H9 (cell line): ENCODE data around the gene SPOP. TPM values are rescaled to one million over a fixed set of nuclear protein-coding genes. Genes with fewer than 3 reads are reported as not detected.

Experiments used
- DNase-seq: peaks from one replicate; pipeline ENCODE4 v3.0.0-alpha.2; 2017
- H2AFZ ChIP-seq: one replicate; pipeline ENCODE4 v1.6.1; 2013; ENCODE audit warnings: mild to moderate bottlenecking, low read length, control low read depth, moderate library complexity
- H2AK5ac ChIP-seq: 2 replicates; pipeline ENCODE4 v1.6.1; 2013; ENCODE audit warnings: low read length, control low read depth, mixed read lengths; ENCODE audit not compliant: insufficient read length
- H2BK120ac ChIP-seq: one replicate; pipeline ENCODE4 v1.6.1; 2013; ENCODE audit warnings: low read depth, mild to moderate bottlenecking, low read length, control low read depth, inconsistent platforms; ENCODE audit not compliant: poor library complexity, severe bottlenecking
- H2BK12ac ChIP-seq: 2 replicates; pipeline ENCODE4 v1.6.1; 2013; ENCODE audit warnings: low read length, control low read depth, mixed read lengths, low read depth; ENCODE audit not compliant: insufficient read length
- H2BK15ac ChIP-seq: 2 replicates; pipeline ENCODE4 v1.6.1; 2013; ENCODE audit warnings: low read depth, low read length, control low read depth
- H2BK20ac ChIP-seq: one replicate; pipeline ENCODE4 v1.6.1; 2013; ENCODE audit warnings: low read depth, mild to moderate bottlenecking, low read length, control low read depth, inconsistent platforms; ENCODE audit not compliant: poor library complexity, severe bottlenecking
- H2BK5ac ChIP-seq: 2 replicates; pipeline ENCODE4 v1.6.1; 2013; ENCODE audit warnings: low read length, control low read depth, mixed read lengths; ENCODE audit not compliant: insufficient read length
- H3K14ac ChIP-seq: 2 replicates; pipeline ENCODE4 v1.6.1; 2013; ENCODE audit warnings: low read length, control low read depth; ENCODE audit not compliant: insufficient read depth
- H3K18ac ChIP-seq: 2 replicates; pipeline ENCODE4 v1.6.1; 2013; ENCODE audit warnings: low read depth, mild to moderate bottlenecking, mixed read lengths, low read length, control low read depth; ENCODE audit not compliant: insufficient read length
- H3K23ac ChIP-seq: 2 replicates; pipeline ENCODE4 v1.6.1; 2013; ENCODE audit warnings: low read length, control low read depth, mixed read lengths, low read depth; ENCODE audit not compliant: insufficient read length
- H3K23me2 ChIP-seq: 2 replicates; pipeline ENCODE4 v1.6.1; 2013; ENCODE audit warnings: low read depth, mild to moderate bottlenecking, mixed read lengths, low read length, control low read depth; ENCODE audit not compliant: insufficient read length, poor library complexity, severe bottlenecking
- H3K27ac ChIP-seq: 2 replicates; pipeline ENCODE4 v1.5.1; 2013; ENCODE audit warnings: low read length, control low read depth, mixed read lengths, low read depth; ENCODE audit not compliant: insufficient read length
- H3K27me3 ChIP-seq: 2 replicates; pipeline ENCODE4 v1.6.1; 2013; ENCODE audit warnings: low read length, control low read depth, inconsistent platforms; ENCODE audit not compliant: insufficient read depth
- H3K4ac ChIP-seq: 2 replicates; pipeline ENCODE4 v1.6.1; 2013; ENCODE audit warnings: low read depth, mild to moderate bottlenecking, control low read depth, inconsistent platforms, low read length, moderate library complexity
- H3K4me1 ChIP-seq: 2 replicates; pipeline ENCODE4 v1.6.1; 2013; ENCODE audit warnings: low read length, control low read depth, inconsistent platforms; ENCODE audit not compliant: insufficient read depth
- H3K4me2 ChIP-seq: 2 replicates; pipeline ENCODE4 v1.6.1; 2013; ENCODE audit warnings: low read length, control low read depth, mixed read lengths; ENCODE audit not compliant: insufficient read length, insufficient read depth
- H3K56ac ChIP-seq: 2 replicates; pipeline ENCODE4 v1.6.1; 2013; ENCODE audit warnings: low read depth, mild to moderate bottlenecking, mixed read lengths, low read length, control low read depth; ENCODE audit not compliant: insufficient read length
- H3K79me1 ChIP-seq: 2 replicates; pipeline ENCODE4 v1.6.1; 2013; ENCODE audit warnings: low read depth, mild to moderate bottlenecking, moderate library complexity, low read length, control low read depth, inconsistent platforms; ENCODE audit not compliant: insufficient read depth, poor library complexity, severe bottlenecking
- H3K79me2 ChIP-seq: 2 replicates; pipeline ENCODE4 v1.6.1; 2013; ENCODE audit warnings: low read length, control low read depth, inconsistent platforms; ENCODE audit not compliant: insufficient read depth
- H3K9ac ChIP-seq: 2 replicates; pipeline ENCODE4 v1.6.1; 2013; ENCODE audit warnings: low read length, control low read depth, mixed read lengths; ENCODE audit not compliant: insufficient read length; ENCODE audit errors: extremely low read depth
- H3K9me3 ChIP-seq: one replicate; pipeline ENCODE4 v1.6.1; 2013; ENCODE audit warnings: low read depth, low read length, inconsistent platforms; ENCODE audit not compliant: control insufficient read depth
- H3T11ph ChIP-seq: one replicate; pipeline ENCODE4 v1.6.1; 2013; ENCODE audit warnings: mild to moderate bottlenecking, low read length, control low read depth, inconsistent platforms
- H4K20me1 ChIP-seq: one replicate; pipeline ENCODE4 v1.6.1; 2013; ENCODE audit not compliant: control insufficient read depth, insufficient read length, insufficient read depth
- H4K5ac ChIP-seq: 2 replicates; pipeline ENCODE4 v1.6.1; 2013; ENCODE audit warnings: low read depth, mild to moderate bottlenecking, mixed read lengths, low read length, control low read depth; ENCODE audit not compliant: insufficient read length
- H4K8ac ChIP-seq: replicated peaks from 2 replicates; pipeline ENCODE4 v1.6.1; 2013; ENCODE audit warnings: low read length, control low read depth, mixed read lengths, low read depth; ENCODE audit not compliant: insufficient read length
- H4K91ac ChIP-seq: 2 replicates; pipeline ENCODE4 v1.6.1; 2013; ENCODE audit warnings: low read depth, mild to moderate bottlenecking, moderate library complexity, mixed read lengths, low read length, control low read depth; ENCODE audit not compliant: insufficient read length
- H3K27ac Mint-ChIP-seq, 3 experiments: 2 replicates in 2 of 3; 3 replicates in 1 of 3; pipeline ENCODE4 v1.8.0; 2020 to 2021; ENCODE audit warnings: mixed read lengths in 3 of 3, mild to moderate bottlenecking in 1 of 3, moderate library complexity in 1 of 3
- H3K27me3 Mint-ChIP-seq: 2 replicates; pipeline ENCODE4 v1.8.0; 2021; ENCODE audit warnings: low read depth, mild to moderate bottlenecking, moderate library complexity, mixed read lengths
- H3K36me3 Mint-ChIP-seq, 3 experiments: 2 replicates in 2 of 3; 3 replicates in 1 of 3; pipeline ENCODE4 v1.8.0; 2020 to 2021; ENCODE audit warnings: low read depth in 3 of 3, mixed read lengths in 3 of 3; ENCODE audit not compliant: insufficient read depth in 1 of 3
- H3K4me1 Mint-ChIP-seq, 2 experiments: 2 replicates each; pipeline ENCODE4 v1.8.0; 2020; ENCODE audit warnings: mixed read lengths in 2 of 2
- H3K4me3 Mint-ChIP-seq, 2 experiments: 2 replicates in 1 of 2; 3 replicates in 1 of 2; pipeline ENCODE4 v1.8.0; 2020 to 2021; ENCODE audit warnings: mild to moderate bottlenecking in 2 of 2, mixed read lengths in 2 of 2, moderate library complexity in 1 of 2
- H3K9me3 Mint-ChIP-seq, 2 experiments: 2 replicates in 1 of 2; 3 replicates in 1 of 2; pipeline ENCODE4 v1.8.0; 2020; ENCODE audit warnings: mild to moderate bottlenecking in 2 of 2, mixed read lengths in 2 of 2, moderate library complexity in 1 of 2
- WGBS: extraction: QIAGEN DNeasy Blood & Tissue Kit; methylation state at CpG from one replicate; pipeline ENCODE4 v1.1.7; 2013; ENCODE audit warnings: missing lambda C conversion rate, low lambda C conversion rate, mixed read lengths; ENCODE audit not compliant: insufficient read length; ENCODE audit errors: extremely low coverage; 5-methylcytosine and 5-hydroxymethylcytosine counted together
- total RNA-seq: library from RNA; stranded (reverse); gene quantifications from 2 replicates; pipeline ENCODE4 v1.2.1, GENCODE V29; 2021
- TF ChIP-seq, protein P1 (sequence below): fragments of 200-600 bp; sonication (generic); conservative IDR thresholded peaks from 3 replicates; pipeline ENCODE4 v1.8.0; 2021; ENCODE audit warnings: antibody characterized with exemption, mild to moderate bottlenecking

SPOP gene
- total RNA-seq, 1 experiment from 2014 or later: 33.7 TPM

DNA sequence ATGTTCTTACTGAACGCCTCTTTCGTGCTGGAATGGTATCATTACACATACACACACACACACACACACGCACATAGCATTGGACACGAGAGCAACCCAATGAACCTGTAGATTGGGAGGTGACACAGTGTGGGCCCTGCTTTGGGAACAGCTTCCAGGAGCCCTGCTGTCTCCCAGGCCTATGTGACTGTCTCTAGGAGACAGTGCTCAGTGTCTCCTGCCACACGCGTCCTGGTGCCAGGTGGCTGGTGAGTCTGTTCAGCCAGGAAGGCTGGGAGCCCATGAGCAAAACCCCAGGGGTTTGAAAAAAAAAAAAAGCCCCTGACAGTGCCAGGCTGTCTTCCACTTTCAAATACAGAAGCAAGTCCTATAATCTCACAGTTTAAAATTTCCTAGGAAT, 2.4 kb upstream of the SPOP start:
- Histone ChIP-seq H2AK5ac (no peak overlapping the region), H3K79me1 (no peaks in the 10 kb centered on the region), H3K9ac (no peak overlapping the region), H3K4me2 (no peak overlapping the region), H3K23ac (no peak overlapping the region), H3K79me2 (peaks cover 4% of the 10 kb centered on the region; the same call in 1 of the 2 replicates), H2BK12ac (no peak overlapping the region), H3K56ac (no peak overlapping the region), H2BK5ac (no peak overlapping the region), H3K23me2 (peaks cover 5% of the 10 kb centered on the region), H2BK20ac (no peak overlapping the region), H3K4ac (no peak overlapping the region), H3K27ac (no peak overlapping the region), H3K14ac (no peak overlapping the region), H2BK15ac (no peak overlapping the region), H4K8ac (no peak overlapping the region), H3T11ph (no peak overlapping the region), H2BK120ac (no peak overlapping the region), H3K4me1 (no peaks in the 10 kb centered on the region), H3K18ac (no peak overlapping the region), H4K91ac (no peak overlapping the region), H2AFZ (no peak overlapping the region), H4K20me1 (no peaks in the 10 kb centered on the region), H4K5ac (no peak overlapping the region), H3K9me3 (no peaks in the 10 kb centered on the region), H3K27me3 (no peaks in the 10 kb centered on the region)
- WGBS: no CpG with 5 or more reads among the region's 6 CpGs
- Mint-ChIP-seq H3K4me3 (no peak overlapping the region), H3K36me3 (peaks cover 4 to 7% (median 6%) of the 10 kb centered on the region in 3 experiments), H3K27me3 (peaks cover 25% of the 10 kb centered on the region), H3K27ac (no peak overlapping the region), H3K4me1 (peaks cover 11 to 20% of the 10 kb centered on the region in 2 experiments), H3K9me3 (peaks cover 4 to 8% of the 10 kb centered on the region in 2 experiments)
- DNase-seq: no peak
- TF ChIP-seq, protein P1, sequence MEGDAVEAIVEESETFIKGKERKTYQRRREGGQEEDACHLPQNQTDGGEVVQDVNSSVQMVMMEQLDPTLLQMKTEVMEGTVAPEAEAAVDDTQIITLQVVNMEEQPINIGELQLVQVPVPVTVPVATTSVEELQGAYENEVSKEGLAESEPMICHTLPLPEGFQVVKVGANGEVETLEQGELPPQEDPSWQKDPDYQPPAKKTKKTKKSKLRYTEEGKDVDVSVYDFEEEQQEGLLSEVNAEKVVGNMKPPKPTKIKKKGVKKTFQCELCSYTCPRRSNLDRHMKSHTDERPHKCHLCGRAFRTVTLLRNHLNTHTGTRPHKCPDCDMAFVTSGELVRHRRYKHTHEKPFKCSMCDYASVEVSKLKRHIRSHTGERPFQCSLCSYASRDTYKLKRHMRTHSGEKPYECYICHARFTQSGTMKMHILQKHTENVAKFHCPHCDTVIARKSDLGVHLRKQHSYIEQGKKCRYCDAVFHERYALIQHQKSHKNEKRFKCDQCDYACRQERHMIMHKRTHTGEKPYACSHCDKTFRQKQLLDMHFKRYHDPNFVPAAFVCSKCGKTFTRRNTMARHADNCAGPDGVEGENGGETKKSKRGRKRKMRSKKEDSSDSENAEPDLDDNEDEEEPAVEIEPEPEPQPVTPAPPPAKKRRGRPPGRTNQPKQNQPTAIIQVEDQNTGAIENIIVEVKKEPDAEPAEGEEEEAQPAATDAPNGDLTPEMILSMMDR: no peak
